Gastrocnemius medialis (tissue), 4 donors: ENCODE results near the gene ADAM12. TPM values are rescaled to one million over a fixed set of nuclear protein-coding genes. Genes with fewer than 3 reads are reported as not detected.

ENCODE experiments used
- ATAC-seq, 2 donors: fragments of 150-250 bp; one replicate each; pipeline ENCODE4 v1.9.1; 2016
- DNase-seq, 2 donors: peaks; one replicate each; pipeline ENCODE4 v3.0.0-alpha.2; 2019
- H3K27ac ChIP-seq, 4 donors: fragments of 200-600 bp; sonication (generic); 1 replicate in 1 of 4; 2 replicates in 3 of 4; pipeline ENCODE4 v1.5.1; 2016 to 2018; ENCODE audit warnings: mild to moderate bottlenecking in 2 of 4, moderate library complexity in 1 of 4
- H3K27me3 ChIP-seq, 3 donors: fragments of 200-600 bp; sonication (generic) in 2 of 3; 1 replicate in 1 of 3; 2 replicates in 2 of 3; pipeline versions ENCODE4 v1.5.1 to v1.6.0; 2016 to 2019; ENCODE audit warnings: mild to moderate bottlenecking in 1 of 3, moderate library complexity in 1 of 3
- H3K36me3 ChIP-seq, 2 donors: fragments of 200-600 bp; sonication (generic) in 1 of 2; one replicate each; pipeline ENCODE4 v1.5.1; 2017 to 2018
- H3K4me1 ChIP-seq, 2 donors: fragments of 200-600 bp; sonication (generic) in 1 of 2; one replicate each; pipeline ENCODE4 v1.5.1; 2016 to 2017; ENCODE audit warnings: mild to moderate bottlenecking in 2 of 2
- H3K4me3 ChIP-seq, 4 donors: fragments of 200-600 bp; sonication (generic) in 3 of 4; 1 replicate in 1 of 4; 2 replicates in 3 of 4; pipeline ENCODE4 v1.5.1; 2016 to 2019; ENCODE audit warnings: mild to moderate bottlenecking in 2 of 4
- H3K9me3 ChIP-seq, 3 donors: fragments of 200-600 bp; sonication (generic) in 2 of 3; 1 replicate in 1 of 3; 2 replicates in 2 of 3; pipeline ENCODE4 v1.5.1; 2016 to 2019
- CTCF ChIP-seq, 5 experiments: fragments of 450-650 bp in 3 of 5; fragments of 200-600 bp in 2 of 5; sonication (generic) in 2 of 5; IDR thresholded peaks in 4 of 5; conservative IDR thresholded peaks in 1 of 5; 1 replicate in 4 of 5; 2 replicates in 1 of 5; pipeline ENCODE4 v1.5.1; 2016 to 2019; ENCODE audit warnings: antibody characterized with exemption in 5 of 5, mild to moderate bottlenecking in 3 of 5, moderate library complexity in 3 of 5
- POLR2A ChIP-seq, 2 donors: fragments of 450-650 bp; IDR thresholded peaks; one replicate each; pipeline ENCODE4 v1.6.1; 2017; ENCODE audit warnings: antibody characterized with exemption in 2 of 2, mild to moderate bottlenecking in 2 of 2, moderate library complexity in 2 of 2
- in situ Hi-C, 4 donors: fragments of 200-750 bp; cut with MboI; loops; one replicate each; pipeline versions ENCODE4 v1.15.0 to v1.8.0; 2017; ENCODE audit warnings: low sequenced_read_pairs in 4 of 4
- intact Hi-C: fragments of 100-400 bp; cut with DNase I; formaldehyde crosslinking; loops from one replicate; pipeline ENCODE4 v1.15.1; 2023; ENCODE audit warnings: low total_unique reads
- total RNA-seq, 4 donors: library from RNA; depleted of rRNA; stranded (reverse); fragments of >200 nt; gene quantifications; one replicate each; pipeline versions ENCODE4 v1.1.0 to v1.2.3, GENCODE V29; 2016

Gene ADAM12
- total RNA-seq, 4 donors from 2014 or later, result 0.10 TPM; not detected in 3

GRCh38 chr10:126014309-126014708 is 374.0 kb downstream of the ADAM12 start:
- Histone ChIP-seq H3K27me3 (no peaks in the 10 kb centered on the region), H3K4me3 (no peak overlapping the region), H3K4me1 (no peaks in the 10 kb centered on the region), H3K27ac (no peak overlapping the region), H3K36me3 (no peaks in the 10 kb centered on the region), H3K9me3 (no peaks in the 10 kb centered on the region)
- ATAC-seq (no peak), DNase-seq (no peak)
- intact Hi-C loops (no loop called here), in situ Hi-C loops (no loop called here)
- TF ChIP-seq CTCF (IDR thresholded peaks at IDR 0.05 in 4 of 5, conservative IDR thresholded peaks at IDR 0.05 in 1 of 5) (no peak), POLR2A (IDR thresholded peaks at IDR 0.05) (no peak)

GRCh38 chr10:126013489-126014281 is 374.6 kb downstream of the ADAM12 start:
- no peak overlapping the region for H3K27ac ChIP-seq
- H3K36me3 ChIP-seq, result no peaks in the 10 kb centered on the region
- in situ Hi-C loops, result no loop called here
- no peaks in the 10 kb centered on the region for H3K27me3 ChIP-seq
- H3K9me3 ChIP-seq, result no peaks in the 10 kb centered on the region
- intact Hi-C loops, result no loop called here
- H3K4me1 ChIP-seq, result no peaks in the 10 kb centered on the region
- DNase-seq (no peak), ATAC-seq (no peak)
- H3K4me3 ChIP-seq, result no peak overlapping the region
- TF ChIP-seq CTCF (IDR thresholded peaks at IDR 0.05 in 4 of 5, conservative IDR thresholded peaks at IDR 0.05 in 1 of 5), result no peak
- no peak for TF ChIP-seq POLR2A (IDR thresholded peaks at IDR 0.05)

- in situ Hi-C loops (no loop called here), intact Hi-C loops (no loop called here)
- ATAC-seq (no peak), DNase-seq (no peak)
- no peaks in the 10 kb centered on the region for H3K9me3 ChIP-seq
- no peak overlapping the region for H3K27ac ChIP-seq
- no peaks in the 10 kb centered on the region for H3K36me3 ChIP-seq
- no peak for TF ChIP-seq POLR2A (IDR thresholded peaks at IDR 0.05)
- TF ChIP-seq CTCF (IDR thresholded peaks at IDR 0.05 in 4 of 5, conservative IDR thresholded peaks at IDR 0.05 in 1 of 5), result no peak
- H3K4me3 ChIP-seq, result no peak overlapping the region
- no peaks in the 10 kb centered on the region for H3K27me3 ChIP-seq
- H3K4me1 ChIP-seq, result no peaks in the 10 kb centered on the region
Observed at GRCh38 chr10:126012485-126012884, 375.8 kb downstream of the ADAM12 start.

DNA sequence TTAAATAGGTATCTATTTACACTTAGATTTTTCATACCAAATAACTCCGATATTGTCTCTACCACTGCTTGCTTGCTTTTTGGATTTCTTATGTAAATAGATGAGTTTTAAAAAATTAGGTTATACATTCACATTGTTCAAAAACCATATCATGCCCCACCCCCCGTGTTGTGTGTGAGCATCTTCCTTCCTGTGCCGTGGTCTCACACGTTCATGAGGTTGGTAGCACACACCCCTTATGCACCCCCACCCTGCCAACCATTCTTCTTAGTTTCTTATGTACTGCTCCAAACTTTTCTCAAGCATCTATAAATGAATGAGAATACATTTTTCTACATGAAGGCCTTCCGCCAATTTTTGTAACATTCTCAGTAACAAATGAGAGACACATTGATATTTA is 376.3 kb downstream of the ADAM12 start:
- Histone ChIP-seq H3K4me1 (no peaks in the 10 kb centered on the region), H3K9me3 (no peaks in the 10 kb centered on the region), H3K27ac (no peak overlapping the region), H3K4me3 (no peak overlapping the region), H3K27me3 (no peaks in the 10 kb centered on the region), H3K36me3 (no peaks in the 10 kb centered on the region)
- TF ChIP-seq POLR2A (IDR thresholded peaks at IDR 0.05), result no peak
- no peak for TF ChIP-seq CTCF (IDR thresholded peaks at IDR 0.05 in 4 of 5, conservative IDR thresholded peaks at IDR 0.05 in 1 of 5)
- ATAC-seq (no peak), DNase-seq (no peak)
- intact Hi-C loops, result no loop called here
- in situ Hi-C loops, result no loop called here

- H3K27me3 ChIP-seq, result no peaks in the 10 kb centered on the region
- in situ Hi-C loops (no loop called here), intact Hi-C loops (no loop called here)
- no peaks in the 10 kb centered on the region for H3K36me3 ChIP-seq
- H3K27ac ChIP-seq, result no peak overlapping the region
- no peak for ATAC-seq
- H3K9me3 ChIP-seq, result no peaks in the 10 kb centered on the region
- H3K4me1 ChIP-seq, result no peaks in the 10 kb centered on the region
- DNase-seq, result no peak
- TF ChIP-seq CTCF (IDR thresholded peaks at IDR 0.05 in 4 of 5, conservative IDR thresholded peaks at IDR 0.05 in 1 of 5) (no peak), POLR2A (IDR thresholded peaks at IDR 0.05) (no peak)
- H3K4me3 ChIP-seq, result no peak overlapping the region
Observed at GRCh38 chr10:126009650-126010049, 378.6 kb downstream of the ADAM12 start.
